ENCODE results near the gene MYOT.
A peak's percentile ranks its signal among the peaks of the same experiment; 100 is the strongest.

Gene MYOT

DNA sequence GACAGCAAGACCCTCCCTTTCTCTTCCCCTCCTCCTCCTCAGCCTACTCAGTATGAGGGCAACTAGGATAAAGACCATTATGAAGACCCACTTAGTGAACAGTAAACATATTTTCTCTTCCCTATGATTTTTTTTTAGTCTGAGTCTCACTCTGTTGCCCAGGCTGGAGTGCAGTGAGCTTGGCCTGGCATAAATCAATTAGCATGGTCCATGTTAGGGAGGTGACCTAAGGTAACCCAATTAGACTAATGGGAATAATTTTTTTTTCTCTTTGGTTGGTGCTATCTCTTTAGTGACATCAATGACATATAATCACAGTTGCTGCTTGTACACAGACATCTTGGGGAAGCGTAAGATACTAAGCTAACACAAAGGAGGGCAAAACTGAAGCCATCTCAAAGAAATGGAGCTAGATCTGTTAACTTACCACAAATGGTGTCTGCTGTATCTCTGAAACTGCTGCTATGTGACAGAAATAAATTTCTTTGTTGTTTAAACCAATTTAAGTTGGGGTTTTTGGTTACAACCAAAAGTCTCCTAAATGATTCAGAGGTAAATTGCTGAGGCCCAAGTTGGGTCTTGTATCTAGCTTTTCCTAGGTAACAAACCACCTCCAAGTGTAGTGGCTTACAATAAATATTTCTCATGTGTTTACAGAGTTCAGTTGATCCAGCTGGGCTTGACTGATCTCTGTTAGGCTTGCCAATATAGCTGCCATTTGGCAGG is 34.9 kb downstream of the MYOT start:
- TF ChIP-seq, protein P1, sequence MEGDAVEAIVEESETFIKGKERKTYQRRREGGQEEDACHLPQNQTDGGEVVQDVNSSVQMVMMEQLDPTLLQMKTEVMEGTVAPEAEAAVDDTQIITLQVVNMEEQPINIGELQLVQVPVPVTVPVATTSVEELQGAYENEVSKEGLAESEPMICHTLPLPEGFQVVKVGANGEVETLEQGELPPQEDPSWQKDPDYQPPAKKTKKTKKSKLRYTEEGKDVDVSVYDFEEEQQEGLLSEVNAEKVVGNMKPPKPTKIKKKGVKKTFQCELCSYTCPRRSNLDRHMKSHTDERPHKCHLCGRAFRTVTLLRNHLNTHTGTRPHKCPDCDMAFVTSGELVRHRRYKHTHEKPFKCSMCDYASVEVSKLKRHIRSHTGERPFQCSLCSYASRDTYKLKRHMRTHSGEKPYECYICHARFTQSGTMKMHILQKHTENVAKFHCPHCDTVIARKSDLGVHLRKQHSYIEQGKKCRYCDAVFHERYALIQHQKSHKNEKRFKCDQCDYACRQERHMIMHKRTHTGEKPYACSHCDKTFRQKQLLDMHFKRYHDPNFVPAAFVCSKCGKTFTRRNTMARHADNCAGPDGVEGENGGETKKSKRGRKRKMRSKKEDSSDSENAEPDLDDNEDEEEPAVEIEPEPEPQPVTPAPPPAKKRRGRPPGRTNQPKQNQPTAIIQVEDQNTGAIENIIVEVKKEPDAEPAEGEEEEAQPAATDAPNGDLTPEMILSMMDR (conservative IDR thresholded peaks at IDR 0.05), result no peak
- no peak overlapping the region for H3K27ac ChIP-seq

DNA sequence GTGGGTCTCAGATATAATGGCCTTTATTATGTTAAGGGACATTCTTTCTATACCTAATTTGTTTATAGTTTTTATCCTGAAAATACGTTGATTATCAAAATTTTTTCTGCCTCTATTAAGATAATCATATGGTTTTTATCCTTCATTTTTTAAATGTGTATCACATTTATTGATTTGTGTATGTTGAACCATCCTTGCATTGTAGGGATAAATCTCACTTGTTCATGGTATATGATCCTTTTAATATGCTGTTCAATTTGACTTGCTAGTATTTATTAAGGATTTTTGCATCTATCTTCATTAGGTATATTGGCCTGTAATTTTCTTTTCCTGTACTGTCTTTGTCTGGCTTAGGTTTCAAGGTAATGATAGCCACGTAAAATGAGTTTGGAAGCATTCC is 47.1 kb downstream of the MYOT start:
- TF ChIP-seq, protein P1 (conservative IDR thresholded peaks at IDR 0.05), result no peak
- H3K27ac ChIP-seq, result no peak overlapping the region

DNA sequence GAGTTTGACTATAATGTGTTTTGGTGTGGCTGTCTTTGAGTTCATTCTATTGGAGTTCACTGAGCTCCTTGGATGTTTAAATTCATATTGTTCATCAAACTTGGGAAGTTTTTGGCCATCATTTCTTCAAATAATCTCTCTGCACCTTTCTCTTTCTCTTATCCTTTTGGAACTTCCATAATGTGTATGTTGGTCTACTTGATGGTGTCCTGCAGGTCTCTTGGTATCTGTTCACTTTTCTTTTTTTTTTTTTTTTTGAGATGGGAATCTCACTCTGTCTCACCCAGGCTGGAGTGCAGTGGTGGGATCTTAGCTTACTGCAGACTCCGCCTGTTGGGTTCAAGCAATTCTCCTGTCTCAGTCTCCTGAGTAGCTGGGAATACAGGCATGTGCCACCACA is 49.3 kb downstream of the MYOT start:
- TF ChIP-seq, protein P1 (conservative IDR thresholded peaks at IDR 0.05), result no peak
- no peak overlapping the region for H3K27ac ChIP-seq

DNA sequence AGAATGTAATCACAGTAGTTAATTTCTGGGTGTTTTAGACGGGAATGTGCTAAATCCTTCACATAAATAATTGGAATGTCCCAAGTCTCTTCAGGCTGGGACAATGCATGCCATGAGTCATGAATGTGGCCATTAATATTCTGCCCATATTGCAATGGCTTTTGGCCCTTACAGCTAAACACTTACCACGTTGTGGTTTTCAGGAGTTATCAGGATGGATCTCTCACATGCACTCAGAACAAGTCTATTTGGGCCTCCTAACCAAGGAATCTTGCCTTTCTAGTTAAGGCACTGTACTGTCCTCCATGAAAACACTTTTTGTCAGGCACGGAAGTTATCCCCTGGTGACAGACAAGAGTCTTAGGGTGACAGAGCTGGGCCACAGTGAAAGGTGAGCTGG is 54.3 kb downstream of the MYOT start:
- H3K27ac ChIP-seq, result no peak overlapping the region
- TF ChIP-seq, protein P1 (conservative IDR thresholded peaks at IDR 0.05), result no peak

DNA sequence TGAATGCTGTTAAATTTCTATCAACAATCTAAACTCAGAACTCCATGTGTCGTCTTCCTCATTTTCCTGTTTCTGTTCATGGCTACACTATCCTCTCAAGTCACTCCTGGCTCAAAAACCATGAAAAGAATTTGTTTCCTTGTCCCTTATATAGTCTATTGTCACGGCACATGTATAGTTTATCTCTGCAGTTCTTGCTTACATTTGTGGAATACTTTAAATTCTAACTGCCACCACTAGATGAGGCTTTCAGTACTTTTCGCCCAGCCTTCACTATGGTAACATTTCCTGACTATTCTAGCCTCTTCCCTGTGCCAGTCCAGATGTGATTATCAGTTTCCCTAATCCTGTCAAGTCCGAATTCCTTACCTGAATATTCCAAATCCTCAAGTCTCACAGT is 56.2 kb downstream of the MYOT start:
- H3K27ac ChIP-seq, result no peak overlapping the region
- TF ChIP-seq, protein P1 (conservative IDR thresholded peaks at IDR 0.05), result peak; percentile 48

DNA sequence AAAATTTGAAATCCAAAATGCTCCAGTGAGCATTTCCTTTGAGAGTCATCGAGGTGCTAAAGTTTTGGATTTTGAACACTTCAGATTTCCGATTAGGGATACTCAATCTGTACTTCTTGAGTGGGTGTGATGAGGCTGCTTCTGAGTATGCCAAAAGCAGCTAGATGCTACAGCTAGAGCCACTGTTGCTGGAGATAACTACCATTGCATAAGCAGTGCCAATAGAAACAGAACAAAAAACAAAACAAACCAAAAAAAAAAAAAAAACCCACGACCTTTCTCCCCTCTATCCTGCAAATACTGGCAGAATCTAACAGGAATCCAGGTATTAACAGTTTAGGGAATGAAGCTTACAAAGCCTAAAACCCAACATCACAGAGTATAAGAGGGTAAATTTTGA is 65.1 kb downstream of the MYOT start:
- TF ChIP-seq, protein P1 (conservative IDR thresholded peaks at IDR 0.05), result no peak
- H3K27ac ChIP-seq, result no peak overlapping the region

DNA sequence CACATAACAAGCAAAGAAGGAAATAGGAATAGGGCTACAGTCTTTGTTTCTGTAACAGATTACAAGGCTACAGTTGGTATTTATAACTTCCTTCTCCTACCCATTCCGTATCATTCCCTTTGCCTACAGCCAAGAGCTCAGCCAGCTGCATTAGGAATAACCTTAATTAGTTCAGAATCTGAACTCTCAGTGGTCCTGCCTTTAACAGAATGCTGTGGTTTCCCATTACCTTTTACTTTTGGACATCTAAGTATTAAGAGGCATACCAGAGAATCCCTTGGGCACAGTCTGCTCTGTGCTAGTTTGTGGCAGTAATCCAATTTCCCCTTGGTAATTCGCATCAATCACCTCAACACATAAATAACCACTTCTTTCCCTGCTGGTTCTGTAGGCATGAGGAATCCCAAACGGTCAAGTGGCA is 65.8 kb downstream of the MYOT start:
- TF ChIP-seq, protein P1 (conservative IDR thresholded peaks at IDR 0.05), result no peak
- no peak overlapping the region for H3K27ac ChIP-seq

All from VCaP (cell line).